ENCODE measurements around the gene GLRX5. TPM values are rescaled to one million over a fixed set of nuclear protein-coding genes. Genes with fewer than 3 reads are reported as not detected.

Gene GLRX5
- total RNA-seq, 4 donors from 2014 or later = 11.6 to 177 (median 38.2) TPM

- WGBS, 2 donors (ENCODE audit: low coverage in 1 of 2) = 79 to 86% methylated on average over 3 to 5 of the region's 5 CpGs
- no peak for DNase-seq
- in situ Hi-C loops (cut with MboI; ENCODE audit: low pct_ligation_motif_present in 1 of 4, low pct_unique_long_range_greater_than_20kb in 1 of 4, low sequenced_read_pairs in 3 of 4) = loop anchor here in 1 of 4 donors (25.0 kb wide), 1 partner anchor 408 kb away; no protein-coding TSS in a partner anchor
- intact Hi-C loops (cut with DNase I; ENCODE audit: low total_unique reads) = no loop called here
- Histone ChIP-seq H3K9me3 (no peaks in the 10 kb centered on the region), H3K36me3 (no peaks in the 10 kb centered on the region), H3K4me1 (no peaks in the 10 kb centered on the region), H3K27ac (no peak overlapping the region), H3K4me3 (no peak overlapping the region), H3K27me3 (no peaks in the 10 kb centered on the region)
- TF ChIP-seq EP300 (IDR thresholded peaks at IDR 0.05; ENCODE audit: low read depth) (no peak), POLR2AphosphoS5 (IDR thresholded peaks at IDR 0.05) (no peak), POLR2A (IDR thresholded peaks at IDR 0.05) (no peak)
- TF ChIP-seq, protein P1, sequence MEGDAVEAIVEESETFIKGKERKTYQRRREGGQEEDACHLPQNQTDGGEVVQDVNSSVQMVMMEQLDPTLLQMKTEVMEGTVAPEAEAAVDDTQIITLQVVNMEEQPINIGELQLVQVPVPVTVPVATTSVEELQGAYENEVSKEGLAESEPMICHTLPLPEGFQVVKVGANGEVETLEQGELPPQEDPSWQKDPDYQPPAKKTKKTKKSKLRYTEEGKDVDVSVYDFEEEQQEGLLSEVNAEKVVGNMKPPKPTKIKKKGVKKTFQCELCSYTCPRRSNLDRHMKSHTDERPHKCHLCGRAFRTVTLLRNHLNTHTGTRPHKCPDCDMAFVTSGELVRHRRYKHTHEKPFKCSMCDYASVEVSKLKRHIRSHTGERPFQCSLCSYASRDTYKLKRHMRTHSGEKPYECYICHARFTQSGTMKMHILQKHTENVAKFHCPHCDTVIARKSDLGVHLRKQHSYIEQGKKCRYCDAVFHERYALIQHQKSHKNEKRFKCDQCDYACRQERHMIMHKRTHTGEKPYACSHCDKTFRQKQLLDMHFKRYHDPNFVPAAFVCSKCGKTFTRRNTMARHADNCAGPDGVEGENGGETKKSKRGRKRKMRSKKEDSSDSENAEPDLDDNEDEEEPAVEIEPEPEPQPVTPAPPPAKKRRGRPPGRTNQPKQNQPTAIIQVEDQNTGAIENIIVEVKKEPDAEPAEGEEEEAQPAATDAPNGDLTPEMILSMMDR (IDR thresholded peaks at IDR 0.05) = no peak
Measured at GRCh38 chr14:95545515-95546168, 10.8 kb downstream of the GLRX5 start.

- DNase-seq = no peak
- H3K9me3 ChIP-seq = no peaks in the 10 kb centered on the region
- H3K4me1 ChIP-seq = no peaks in the 10 kb centered on the region
- intact Hi-C loops (cut with DNase I; ENCODE audit: low total_unique reads) (no loop called here), in situ Hi-C loops (cut with MboI; ENCODE audit: low pct_ligation_motif_present in 1 of 4, low pct_unique_long_range_greater_than_20kb in 1 of 4, low sequenced_read_pairs in 3 of 4) (loop anchor here in 1 of 4 donors (25.0 kb wide), 1 partner anchor 410 kb away; no protein-coding TSS in a partner anchor)
- 90 to 98% methylated on average over 3 to 5 of the region's 5 CpGs for WGBS, 2 donors (ENCODE audit: low coverage in 1 of 2)
- no peak overlapping the region for H3K27ac ChIP-seq
- H3K27me3 ChIP-seq = no peaks in the 10 kb centered on the region
- H3K36me3 ChIP-seq = no peaks in the 10 kb centered on the region
- H3K4me3 ChIP-seq = no peak overlapping the region
- TF ChIP-seq, protein P1 (IDR thresholded peaks at IDR 0.05) = no peak
Measured at GRCh38 chr14:95547272-95547625, 12.4 kb downstream of the GLRX5 start.

- Histone ChIP-seq H3K27me3 (no peaks in the 10 kb centered on the region), H3K4me1 (no peaks in the 10 kb centered on the region), H3K4me3 (no peak overlapping the region), H3K27ac (no peak overlapping the region), H3K9me3 (no peaks in the 10 kb centered on the region), H3K36me3 (no peaks in the 10 kb centered on the region)
- in situ Hi-C loops (cut with MboI; ENCODE audit: low pct_ligation_motif_present in 1 of 4, low pct_unique_long_range_greater_than_20kb in 1 of 4, low sequenced_read_pairs in 3 of 4) (loop anchor here in 1 of 4 donors (25.0 kb wide), 1 partner anchor 410 kb away; no protein-coding TSS in a partner anchor), intact Hi-C loops (cut with DNase I; ENCODE audit: low total_unique reads) (no loop called here)
- 75 to 78% methylated on average over 6 to 14 of the region's 14 CpGs for WGBS, 2 donors (ENCODE audit: low coverage in 1 of 2)
- no peak for DNase-seq
- TF ChIP-seq POLR2AphosphoS5 (IDR thresholded peaks at IDR 0.05) = no peak
- TF ChIP-seq, protein P1 (IDR thresholded peaks at IDR 0.05) = no peak
- no peak for TF ChIP-seq POLR2A (IDR thresholded peaks at IDR 0.05)
- no peak for TF ChIP-seq EP300 (IDR thresholded peaks at IDR 0.05; ENCODE audit: low read depth)
Measured at GRCh38 chr14:95547626-95548327, 12.9 kb downstream of the GLRX5 start.

DNA sequence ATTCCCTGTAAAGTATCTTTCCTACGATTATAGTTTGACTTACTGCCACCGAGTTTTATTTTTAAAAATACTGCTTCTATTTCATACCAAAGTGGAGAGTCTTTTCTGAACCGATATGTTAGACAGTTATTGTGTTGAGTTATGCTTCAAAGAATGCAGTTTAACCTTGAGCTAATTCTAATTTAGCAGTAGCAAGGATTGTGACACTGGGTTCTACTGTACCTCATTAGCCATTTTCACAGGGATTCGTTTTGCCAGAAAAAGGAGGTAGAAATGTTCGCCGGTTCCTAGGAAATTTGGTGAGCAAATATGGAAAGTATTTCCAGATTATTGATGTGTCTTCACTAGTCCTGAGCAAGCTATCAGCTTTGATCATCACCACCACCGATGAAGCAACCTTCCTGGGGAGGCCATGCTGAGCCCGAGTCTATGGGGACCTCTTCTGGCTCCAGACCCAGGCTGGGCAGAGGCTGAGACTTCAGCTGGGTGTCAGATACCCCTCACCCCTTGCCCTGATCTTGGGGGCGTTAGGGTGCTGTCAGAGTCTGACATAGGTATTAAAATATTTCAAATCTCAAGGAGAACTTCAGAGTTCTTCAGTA lies 13.6 kb downstream of the GLRX5 start:
- no peak overlapping the region for H3K27ac ChIP-seq
- in situ Hi-C loops (cut with MboI; ENCODE audit: low pct_ligation_motif_present in 1 of 4, low pct_unique_long_range_greater_than_20kb in 1 of 4, low sequenced_read_pairs in 3 of 4) = loop anchor here in 1 of 4 donors (25.0 kb wide), 1 partner anchor 411 kb away; no protein-coding TSS in a partner anchor

More for the DNA sequence above, 13.6 kb downstream of the GLRX5 start:
- H3K9me3 ChIP-seq = no peaks in the 10 kb centered on the region
- H3K27me3 ChIP-seq = no peaks in the 10 kb centered on the region
- H3K4me3 ChIP-seq = no peak overlapping the region
- no peaks in the 10 kb centered on the region for H3K4me1 ChIP-seq
- 87 to 94% methylated on average over 6 to 9 of the region's 9 CpGs for WGBS, 2 donors (ENCODE audit: low coverage in 1 of 2)
- no peaks in the 10 kb centered on the region for H3K36me3 ChIP-seq
- intact Hi-C loops (cut with DNase I; ENCODE audit: low total_unique reads) = no loop called here
- TF ChIP-seq EP300 (IDR thresholded peaks at IDR 0.05; ENCODE audit: low read depth) = no peak
- TF ChIP-seq, protein P1 (IDR thresholded peaks at IDR 0.05) = no peak
- no peak for TF ChIP-seq POLR2AphosphoS5 (IDR thresholded peaks at IDR 0.05)
- TF ChIP-seq POLR2A (IDR thresholded peaks at IDR 0.05) = no peak
- no peak for DNase-seq
